HG03095 (cell line): ENCODE results near the gene SIRT6.
"Not testable (repeated sequence)": the region's sequence is repeated elsewhere in the genome, so short reads cannot be mapped to it uniquely, and the experiment has no call there.

ENCODE experiments used
- ATAC-seq: cut with Tn5 transposase; IDR thresholded peaks from one replicate; pipeline ENCODE4 v1.9.1; 2021; ENCODE audit warnings: moderate library complexity; ENCODE audit not compliant: unreplicated experiment

SIRT6 gene

DNA sequence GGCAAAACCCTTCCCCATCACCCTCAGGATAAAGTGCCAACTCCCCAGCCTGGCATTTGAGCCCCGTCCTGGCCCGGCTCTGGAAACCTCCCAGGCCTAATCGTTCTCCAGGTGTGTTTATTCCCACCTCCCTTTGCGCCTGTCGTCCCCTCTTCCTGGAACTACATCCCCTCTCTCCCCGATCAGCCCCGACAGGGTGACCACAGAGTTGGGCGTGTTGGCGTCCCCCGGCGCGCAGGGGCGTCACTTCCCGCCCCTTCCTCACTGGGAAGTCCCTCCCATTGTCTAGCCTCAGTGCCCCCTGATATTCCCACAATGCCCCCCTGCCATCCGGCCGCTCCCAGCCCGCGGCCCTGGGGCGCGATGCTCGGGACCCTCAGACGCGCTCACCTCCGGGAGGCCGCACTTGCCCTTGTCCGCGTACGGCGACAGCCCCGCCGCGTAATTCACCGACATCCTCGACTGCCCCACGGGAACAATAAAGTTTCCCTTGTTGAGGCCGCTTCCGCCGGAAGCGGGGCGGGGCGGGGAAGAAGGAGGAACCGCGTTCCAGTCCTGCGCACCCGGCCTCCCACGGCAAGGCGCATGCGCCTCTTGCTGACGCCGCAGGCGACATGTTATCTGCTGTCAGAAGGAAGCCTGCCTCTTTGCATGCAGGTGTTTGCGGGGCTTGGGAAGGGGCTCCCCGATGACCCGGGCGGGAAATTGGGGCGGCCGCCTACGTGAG is at the start of gene SIRT6, which contains the start of gene ANKRD24:
Gene SIRT6, minus strand, starts transcription at position 480 of the 727 bp plus-strand sequence. Its CDS starts 24 bp downstream, at position 456.
Gene ANKRD24, plus strand, starts transcription at position 606 of the 727 bp plus-strand sequence. CDS start 3,737 bp downstream, outside the sequence.
- peak; percentile 52 for ATAC-seq

DNA sequence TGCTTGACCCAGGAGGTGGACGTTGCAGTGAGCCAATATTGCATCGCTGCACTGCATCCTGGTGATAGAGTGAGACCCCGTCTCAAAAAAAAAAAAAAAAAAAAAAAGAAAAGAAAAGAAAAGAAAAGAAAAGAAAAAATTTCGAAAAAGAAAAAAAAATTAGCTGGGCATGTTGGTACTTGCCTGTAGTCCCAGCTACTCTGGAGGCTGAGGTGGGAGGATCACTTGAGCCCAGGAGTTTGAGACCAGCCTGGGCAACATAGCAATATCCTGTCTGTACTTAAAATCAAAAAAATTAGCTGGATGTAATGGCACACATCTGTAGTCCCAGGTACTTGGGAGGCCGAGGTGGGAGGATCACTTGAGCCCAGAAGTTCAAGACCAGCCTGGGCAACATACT is 49.8 kb upstream of the SIRT6 start:
- ATAC-seq: not testable (repeated sequence)

DNA sequence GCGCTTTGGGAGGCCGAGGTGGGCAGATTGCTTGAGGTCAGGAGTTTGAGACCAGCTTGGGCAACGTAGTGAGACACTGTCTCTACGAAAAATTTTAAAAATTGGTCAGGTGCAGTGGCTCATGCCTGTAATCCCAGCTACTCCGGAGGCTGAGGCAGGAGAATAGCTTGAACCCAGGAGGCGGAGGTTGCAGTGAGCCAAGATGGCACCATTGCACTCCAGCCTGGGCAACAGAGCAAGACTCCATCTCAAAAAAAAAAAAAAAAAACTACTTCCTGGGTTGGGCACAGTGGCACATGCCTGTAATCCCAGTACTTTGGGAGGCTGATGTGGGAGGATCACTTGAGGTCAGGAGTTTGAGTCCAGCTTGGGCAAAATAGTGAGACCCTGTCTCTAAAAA is 49.2 kb upstream of the SIRT6 start:
- ATAC-seq: not testable (repeated sequence)

DNA sequence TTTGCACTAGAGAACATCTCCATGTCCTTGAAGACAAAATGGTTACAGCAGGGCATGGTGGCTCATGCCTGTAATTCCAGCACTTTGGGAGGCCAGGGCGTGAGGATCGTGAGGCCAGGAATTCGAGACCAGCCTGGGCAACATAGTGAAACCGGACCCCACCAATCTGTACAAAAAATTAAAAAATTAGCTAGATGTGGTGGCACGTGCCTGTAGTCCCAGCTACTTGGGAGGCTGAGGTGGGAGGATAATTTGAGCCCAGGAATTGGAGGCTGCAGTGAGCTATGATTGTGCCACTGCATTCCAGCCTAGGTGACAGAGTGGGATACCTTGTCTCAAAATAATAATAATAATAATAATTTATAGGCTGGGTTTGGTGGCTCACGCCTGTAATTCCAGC is 47.9 kb upstream of the SIRT6 start:
- not testable (repeated sequence) for ATAC-seq

DNA sequence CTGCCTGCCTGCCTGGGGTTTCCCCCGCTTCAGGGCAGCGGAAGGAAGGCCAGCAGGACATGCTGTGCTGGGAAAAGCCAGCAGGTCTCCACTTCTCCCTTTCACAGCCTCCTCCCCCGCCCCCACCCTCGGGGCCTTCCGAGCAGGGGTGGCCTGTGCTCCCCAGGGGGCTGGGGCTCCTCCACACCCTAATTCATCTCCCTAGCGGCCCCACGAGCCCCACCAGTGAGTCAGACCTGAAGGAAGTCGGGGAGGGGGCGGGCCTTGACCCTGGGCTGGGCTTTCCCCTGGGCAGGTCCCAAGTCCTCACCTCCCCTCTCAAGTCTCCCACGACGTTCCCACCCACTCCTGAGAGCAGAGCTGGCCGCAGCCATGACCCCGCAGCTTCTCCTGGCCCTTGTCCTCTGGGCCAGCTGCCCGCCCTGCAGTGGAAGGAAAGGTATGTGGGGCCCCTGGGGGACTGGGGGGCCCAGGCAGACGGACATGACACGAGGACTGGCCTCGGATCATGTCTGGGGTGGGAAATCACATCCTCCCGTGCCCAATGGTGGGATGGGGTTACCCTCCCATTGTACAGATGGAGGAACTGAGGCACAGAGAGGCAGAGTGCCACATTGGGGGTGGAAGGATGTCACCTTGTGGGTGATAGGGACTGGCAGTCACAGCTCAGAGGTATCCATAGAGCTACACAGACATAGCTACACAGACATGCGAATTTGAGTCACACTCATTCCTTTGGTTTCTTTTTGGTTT is 47.0 kb upstream of the SIRT6 start, which contains the start of gene EBI3:
Gene EBI3, plus strand, starts transcription at position 345 of the 753 bp plus-strand sequence. Its CDS starts 28 bp downstream, at position 373.
- ATAC-seq: no peak

DNA sequence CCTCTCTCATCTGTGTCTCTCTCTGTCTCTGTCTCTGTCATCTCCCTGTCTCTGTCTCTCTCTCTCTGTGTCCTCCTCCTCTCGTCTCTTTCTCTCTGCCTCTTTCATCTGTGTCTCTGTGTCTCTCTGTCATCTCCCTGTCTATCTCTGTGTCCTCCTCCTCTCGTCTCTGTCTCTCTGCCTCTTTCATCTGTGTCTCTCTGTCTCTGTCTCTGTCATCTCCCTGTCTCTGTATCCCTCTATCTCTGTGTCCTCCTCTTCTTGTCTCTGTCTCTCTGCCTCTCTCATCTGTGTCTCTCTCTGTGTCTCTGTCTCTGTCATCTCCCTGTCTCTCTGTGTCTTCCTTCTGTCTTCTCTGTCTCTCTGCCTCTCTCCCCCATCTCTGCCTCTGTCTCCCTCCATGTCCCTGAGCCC is 46.4 kb upstream of the SIRT6 start:
- ATAC-seq: no peak

DNA sequence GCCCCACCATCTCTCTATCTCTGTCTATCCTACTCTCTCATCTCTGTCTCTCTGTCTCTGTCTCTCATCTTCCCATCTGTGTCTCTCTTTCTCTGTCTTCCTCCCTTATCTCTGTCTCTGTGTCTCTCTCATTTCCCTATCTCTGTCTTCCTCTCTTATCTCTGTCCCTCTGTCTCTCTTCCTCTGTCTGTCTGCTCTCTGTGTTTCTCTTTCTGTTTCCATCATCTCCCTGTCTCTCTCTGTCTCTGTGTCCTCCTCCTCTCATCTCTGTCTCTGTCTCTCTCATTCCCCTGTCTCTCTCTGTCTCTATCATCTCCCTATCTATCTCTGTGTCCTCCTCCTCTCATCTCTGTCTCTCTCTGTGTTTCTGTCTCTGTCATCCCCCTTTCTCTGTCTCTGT is 45.4 kb upstream of the SIRT6 start:
- ATAC-seq: no peak

DNA sequence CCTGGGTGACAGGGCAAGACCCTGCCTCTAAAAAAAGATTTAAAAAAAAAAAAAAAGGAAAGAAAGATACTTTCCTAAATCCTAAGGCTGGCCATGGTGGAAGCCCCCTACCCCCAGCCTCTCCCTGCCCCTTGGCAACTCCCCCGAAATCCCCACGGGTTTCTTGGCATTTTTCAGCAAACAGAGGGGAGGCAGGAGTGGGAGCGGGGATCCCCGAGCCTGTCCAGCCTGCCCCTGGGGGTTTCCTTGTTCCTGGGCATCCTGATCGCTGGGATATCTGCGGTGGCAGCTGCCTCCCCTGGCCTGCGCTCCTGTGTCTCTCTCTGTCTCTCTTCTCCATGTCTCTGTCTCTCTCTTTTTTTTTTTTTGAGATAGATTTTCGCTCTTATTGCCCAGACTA is 43.5 kb upstream of the SIRT6 start:
- no peak for ATAC-seq

DNA sequence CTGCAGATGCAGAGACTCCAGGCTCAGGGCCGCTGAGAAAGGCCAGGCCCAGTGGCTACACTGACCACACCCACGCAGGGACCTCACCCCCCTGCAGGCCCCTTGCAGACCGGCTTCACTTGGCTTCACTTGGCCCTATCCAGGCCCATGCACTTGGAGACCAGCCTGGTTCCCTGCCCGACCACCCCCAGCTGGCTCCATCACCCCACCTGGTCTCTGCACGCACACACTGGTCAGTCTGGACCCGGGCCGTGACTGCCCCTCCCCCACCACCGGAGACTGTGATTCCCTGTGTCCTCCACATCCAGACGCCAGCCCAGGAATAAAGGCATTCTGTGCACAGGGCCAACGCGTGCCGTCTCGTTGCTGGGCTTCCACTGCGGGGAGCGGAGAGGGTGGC is 42.1 kb upstream of the SIRT6 start:
- ATAC-seq: no peak

DNA sequence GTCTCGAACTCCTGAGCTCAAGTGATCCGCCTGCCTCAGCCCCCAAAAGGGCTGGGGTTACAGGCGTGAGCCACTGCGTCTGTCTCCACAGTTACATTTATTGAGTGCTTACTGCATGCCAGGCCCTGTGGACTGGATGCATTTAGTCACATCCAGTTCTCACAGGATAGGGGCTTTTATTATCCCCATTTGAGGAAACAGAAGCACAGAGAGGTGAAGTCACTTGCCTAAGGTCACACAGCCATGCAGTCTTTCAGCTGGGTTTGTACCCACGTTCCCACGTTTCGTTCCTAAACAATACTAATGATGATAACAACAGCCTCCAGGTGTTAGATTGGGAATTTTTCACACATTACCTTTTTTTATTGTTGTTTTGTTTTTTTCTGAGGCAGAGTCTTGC is 37.8 kb upstream of the SIRT6 start:
- ATAC-seq: no peak

DNA sequence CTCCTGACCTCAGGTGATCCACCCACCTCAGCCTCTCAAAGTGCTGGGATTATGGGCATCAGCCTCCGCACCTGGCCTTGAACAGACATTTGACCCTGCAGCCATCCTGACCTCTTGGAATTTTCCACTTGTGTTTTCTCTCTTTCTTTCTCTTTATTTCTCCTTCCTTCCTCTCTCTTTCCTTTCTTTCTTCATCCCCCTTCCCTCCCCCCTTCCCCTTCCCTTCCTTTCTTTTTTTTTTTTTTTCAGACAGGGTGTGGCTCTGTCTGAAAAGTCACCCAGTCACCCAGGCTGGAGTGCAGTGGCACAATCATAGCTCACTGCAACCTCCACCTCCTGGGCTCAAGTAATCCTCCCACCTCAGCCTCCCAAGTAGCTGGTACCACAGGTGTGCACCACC is 36.2 kb upstream of the SIRT6 start:
- ATAC-seq: not testable (repeated sequence)

DNA sequence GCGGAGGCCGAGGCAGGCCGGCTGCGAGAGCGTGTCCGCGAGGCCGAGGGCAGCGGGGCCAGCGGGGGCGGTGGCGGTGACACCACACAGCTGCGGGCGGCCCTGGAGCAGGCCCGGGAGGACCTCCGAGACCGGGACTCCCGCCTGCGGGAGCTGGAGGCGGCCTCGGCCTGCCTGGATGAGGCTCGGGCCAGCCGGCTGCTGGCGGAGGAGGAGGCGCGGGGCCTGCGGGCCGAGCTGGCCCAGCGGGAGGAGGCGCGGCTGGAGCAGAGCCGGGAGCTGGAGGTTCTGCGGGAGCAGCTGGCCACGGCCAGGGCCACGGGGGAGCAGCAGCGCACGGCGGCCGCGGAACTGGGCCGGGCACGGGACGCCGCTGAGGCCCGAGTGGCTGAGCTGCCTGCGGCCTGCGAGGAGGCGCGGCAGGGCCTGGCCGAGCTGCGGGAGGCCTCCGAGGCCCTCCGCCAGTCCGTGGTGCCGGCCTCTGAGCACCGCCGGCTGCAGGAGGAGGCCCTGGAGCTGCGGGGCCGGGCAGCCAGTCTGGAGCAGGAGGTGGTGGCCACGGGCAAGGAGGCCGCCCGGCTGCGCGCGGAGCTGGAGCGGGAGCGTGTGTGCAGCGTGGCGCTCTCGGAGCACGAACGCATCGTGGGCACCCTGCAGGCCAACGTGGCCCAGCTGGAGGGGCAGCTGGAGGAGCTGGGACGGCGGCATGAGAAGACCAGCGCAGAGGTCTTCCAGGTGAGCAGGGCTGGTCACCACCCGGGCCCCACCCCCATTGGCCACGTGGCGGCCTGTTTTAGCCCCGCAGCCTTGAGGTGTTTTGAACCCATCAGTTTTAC is 35.3 kb upstream of the SIRT6 start:
- ATAC-seq: no peak

DNA sequence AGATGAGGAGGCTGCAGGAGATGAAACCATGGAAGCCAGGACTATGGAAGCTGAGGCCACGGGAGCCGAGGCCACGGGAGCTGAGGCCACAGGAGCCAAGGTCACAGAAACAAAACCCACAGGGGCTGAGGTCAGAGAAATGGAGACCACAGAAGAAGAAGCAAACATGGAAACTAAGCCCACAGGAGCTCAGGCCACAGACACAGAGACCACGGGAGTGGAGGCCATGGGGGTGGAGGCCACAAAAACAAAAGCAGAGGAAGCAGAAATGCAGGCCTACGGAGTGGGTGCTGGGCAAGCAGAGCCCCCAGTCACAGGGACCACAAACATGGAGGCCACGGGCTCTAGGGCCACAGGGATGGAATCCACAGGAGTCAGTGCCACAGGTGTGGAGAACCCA is 34.5 kb upstream of the SIRT6 start:
- no peak for ATAC-seq

DNA sequence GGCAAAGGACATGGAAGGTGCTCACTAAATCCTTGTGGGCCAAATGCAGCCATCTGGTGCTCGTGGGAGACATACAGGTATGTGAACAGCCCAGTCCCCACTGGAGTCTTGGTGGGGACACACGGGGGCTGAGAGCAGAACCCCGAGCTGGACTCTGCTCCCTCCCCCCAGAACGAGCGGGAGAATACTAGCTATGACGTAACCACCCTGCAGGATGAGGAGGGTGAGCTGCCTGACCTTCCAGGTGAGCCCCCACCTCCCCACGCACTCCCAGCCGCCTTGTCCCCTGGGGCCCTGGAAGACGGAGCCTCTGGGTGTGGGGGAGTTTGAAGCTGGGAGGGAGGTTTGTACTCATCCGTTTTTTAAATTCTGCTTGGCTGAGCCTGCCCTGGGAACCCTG is 33.4 kb upstream of the SIRT6 start:
- ATAC-seq: no peak

DNA sequence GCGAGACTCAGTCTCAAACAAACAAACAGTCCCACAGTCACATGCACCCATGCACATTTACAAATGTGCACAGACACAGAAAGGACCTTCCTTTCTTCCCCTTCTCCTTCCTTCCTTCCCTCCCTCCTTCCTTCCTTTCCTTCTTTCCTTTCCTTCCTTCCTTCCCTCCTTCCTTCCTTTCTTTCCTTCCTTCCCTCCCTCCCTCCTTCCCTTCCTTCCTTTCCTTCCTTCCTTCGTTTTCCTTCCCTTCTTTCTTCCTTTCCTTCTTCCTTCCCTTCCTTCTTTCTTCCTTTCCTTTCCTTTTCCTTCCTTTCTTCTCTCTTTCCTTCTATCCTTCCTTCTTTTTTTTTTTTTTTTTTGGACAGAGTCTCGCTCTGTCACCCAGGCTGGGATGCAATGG is 30.8 kb upstream of the SIRT6 start:
- ATAC-seq: no peak

DNA sequence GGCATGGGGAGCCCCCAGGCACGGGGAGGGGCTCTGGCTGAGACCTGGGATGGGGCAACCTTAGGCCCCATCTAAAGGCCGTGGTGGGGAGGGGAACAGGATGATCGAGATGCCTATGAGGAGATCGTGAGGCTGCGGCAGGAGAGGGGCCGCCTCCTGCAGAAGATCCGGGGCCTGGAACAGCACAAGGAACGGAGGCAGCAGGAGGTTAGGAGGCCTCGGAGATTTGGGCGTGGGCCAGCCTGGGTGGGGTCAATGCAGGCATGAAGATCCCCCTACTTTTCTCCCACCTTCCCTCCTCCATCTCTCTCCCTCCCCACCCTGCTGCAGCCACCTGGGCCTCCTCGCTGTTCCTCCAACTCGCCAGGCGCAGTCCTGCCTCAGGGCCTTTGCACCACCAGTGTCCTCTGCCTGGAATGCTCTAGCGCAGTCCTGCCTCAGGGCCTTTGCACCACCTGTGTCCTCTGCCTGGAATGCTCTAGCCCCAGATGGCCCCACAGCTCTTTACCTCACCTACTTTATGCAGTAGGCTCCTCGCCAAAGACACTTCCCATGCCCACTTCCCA is 27.9 kb upstream of the SIRT6 start:
- ATAC-seq: no peak

DNA sequence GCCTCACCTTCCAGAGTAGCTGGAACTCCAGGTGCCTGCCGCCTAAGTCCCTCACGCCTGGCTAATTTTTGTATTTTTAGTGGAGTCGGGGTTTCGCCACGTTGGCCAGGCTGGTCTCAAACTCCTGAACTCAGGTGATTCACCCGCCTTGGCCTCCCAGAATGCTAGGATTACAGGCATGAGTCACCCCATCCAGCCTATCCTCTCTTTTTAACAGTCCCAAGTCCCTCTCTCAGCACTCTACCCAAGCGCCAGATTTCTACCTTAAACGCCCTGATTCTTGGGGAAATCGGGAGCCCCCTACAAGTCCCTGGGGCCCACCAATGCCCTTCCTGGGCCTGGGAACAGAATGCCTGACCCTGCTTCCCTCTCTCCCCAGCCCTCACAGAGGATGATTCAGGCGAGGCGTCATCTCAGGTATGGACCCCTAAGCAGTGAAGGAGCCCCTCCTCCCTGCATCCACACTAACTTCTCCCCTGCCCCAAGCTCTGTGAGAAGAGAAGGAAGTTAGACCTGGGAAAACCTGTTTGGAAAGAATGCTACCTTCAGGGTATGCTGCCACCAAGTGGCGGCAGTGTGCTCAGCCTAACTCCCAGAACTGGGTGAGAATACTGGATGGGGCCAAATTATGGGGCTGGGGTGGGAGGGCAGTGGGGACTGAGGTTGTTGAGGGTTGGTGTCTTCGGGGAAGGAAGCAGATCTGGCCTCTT is 26.2 kb upstream of the SIRT6 start:
- no peak for ATAC-seq

DNA sequence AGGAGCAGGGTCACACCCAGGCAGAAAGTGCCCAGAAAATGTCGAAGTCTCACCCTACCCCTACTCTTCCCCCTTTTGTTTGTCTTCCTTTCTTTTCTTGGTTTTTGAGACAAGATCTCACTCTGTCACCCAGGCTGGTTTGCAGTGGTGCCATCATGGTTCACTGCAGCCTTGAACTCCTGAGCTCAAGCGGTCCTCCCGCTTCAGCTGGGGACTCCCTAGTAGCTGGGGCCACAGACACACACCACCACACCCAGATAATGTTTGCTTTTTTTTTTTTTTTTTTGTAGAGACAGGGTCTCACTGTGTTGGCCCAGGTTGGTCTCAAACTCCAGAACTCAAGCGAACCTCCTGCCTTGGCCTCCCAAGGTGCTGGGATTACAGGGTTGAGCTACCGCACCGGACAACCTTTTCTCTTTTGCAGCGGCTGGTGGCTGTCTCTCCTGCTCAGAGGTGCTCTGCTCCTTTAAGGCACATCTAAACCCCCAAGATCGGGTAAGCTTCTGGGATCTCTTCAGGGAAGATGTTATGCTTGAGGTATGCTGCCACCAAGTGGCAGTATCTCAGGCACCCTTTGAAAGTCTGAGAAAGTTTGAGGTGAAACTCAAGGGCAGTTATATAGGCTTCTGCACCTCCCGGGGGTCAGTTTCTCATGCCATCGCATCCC is 24.6 kb upstream of the SIRT6 start:
- ATAC-seq: no peak

DNA sequence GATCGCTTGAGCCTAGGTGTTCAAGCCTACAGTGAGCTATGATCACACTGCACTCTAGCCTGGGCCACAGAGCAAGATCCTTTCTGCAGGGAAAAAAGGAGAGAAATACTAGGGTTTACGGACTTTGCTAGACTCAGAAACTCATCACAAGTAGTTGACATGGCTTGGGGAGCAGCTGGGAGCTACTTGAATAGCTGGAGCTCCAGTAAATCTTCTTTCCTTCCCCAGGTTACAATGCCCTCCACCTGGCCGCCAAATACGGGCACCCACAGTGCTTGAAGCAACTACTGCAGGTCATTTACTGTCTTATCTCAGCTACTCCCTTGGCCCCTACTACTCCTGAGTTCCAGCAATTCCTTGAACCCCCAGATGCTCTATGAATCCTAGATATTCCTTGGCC is 19.4 kb upstream of the SIRT6 start:
- ATAC-seq: no peak
